ENCODE measurements around the gene NCOA1.

NCOA1 gene

DNA sequence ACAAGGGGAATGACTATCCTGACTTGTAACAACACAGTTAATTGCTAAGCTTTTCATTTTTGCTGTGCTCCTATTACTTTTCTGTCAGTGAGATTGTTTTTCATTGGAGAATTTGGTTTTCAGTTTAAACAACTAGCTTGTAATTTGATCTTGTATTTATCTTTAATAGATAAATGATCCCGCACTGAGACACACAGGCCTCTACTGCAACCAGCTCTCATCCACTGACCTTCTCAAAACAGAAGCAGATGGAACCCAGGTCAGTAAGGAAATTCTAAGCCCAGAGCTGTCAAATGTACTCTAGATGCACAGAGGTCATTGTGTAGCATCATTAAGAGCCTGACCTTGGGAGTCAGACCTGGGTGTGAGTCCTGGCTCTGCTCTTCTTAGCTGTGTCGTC lies 271.5 kb downstream of the NCOA1 start:
- DNase-seq (ENCODE audit: low read depth) = no peak
- no peak overlapping the region for H3K4me3 ChIP-seq (ENCODE audit: low read depth, low read length)
- TF ChIP-seq, protein P1, sequence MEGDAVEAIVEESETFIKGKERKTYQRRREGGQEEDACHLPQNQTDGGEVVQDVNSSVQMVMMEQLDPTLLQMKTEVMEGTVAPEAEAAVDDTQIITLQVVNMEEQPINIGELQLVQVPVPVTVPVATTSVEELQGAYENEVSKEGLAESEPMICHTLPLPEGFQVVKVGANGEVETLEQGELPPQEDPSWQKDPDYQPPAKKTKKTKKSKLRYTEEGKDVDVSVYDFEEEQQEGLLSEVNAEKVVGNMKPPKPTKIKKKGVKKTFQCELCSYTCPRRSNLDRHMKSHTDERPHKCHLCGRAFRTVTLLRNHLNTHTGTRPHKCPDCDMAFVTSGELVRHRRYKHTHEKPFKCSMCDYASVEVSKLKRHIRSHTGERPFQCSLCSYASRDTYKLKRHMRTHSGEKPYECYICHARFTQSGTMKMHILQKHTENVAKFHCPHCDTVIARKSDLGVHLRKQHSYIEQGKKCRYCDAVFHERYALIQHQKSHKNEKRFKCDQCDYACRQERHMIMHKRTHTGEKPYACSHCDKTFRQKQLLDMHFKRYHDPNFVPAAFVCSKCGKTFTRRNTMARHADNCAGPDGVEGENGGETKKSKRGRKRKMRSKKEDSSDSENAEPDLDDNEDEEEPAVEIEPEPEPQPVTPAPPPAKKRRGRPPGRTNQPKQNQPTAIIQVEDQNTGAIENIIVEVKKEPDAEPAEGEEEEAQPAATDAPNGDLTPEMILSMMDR (IDR thresholded peaks at IDR 0.05; ENCODE audit: insufficient read depth, low read depth, low read length, missing control alignments) = no peak

DNA sequence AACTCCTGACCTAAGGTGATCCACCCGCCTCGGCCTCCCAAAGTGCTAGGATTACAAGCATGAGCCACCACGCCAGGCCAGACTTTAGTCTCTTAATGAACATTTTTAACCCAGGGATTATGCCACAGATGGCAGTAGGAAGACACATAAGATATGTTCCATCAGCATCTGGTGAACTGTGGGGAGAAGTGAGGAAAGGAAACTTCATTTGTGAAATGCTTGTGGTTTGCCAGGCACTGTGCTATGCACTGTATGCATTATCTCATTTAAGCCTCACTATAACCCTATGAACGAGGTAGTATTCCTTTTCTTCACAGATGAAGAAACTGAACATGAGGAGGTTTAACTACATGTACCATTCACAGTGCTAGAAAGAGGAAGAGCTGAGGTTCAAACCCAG lies 272.8 kb downstream of the NCOA1 start:
- TF ChIP-seq, protein P1 (IDR thresholded peaks at IDR 0.05; ENCODE audit: insufficient read depth, low read depth, low read length, missing control alignments) = no peak
- H3K4me3 ChIP-seq (ENCODE audit: low read depth, low read length) = no peak overlapping the region
- no peak for DNase-seq (ENCODE audit: low read depth)

DNA sequence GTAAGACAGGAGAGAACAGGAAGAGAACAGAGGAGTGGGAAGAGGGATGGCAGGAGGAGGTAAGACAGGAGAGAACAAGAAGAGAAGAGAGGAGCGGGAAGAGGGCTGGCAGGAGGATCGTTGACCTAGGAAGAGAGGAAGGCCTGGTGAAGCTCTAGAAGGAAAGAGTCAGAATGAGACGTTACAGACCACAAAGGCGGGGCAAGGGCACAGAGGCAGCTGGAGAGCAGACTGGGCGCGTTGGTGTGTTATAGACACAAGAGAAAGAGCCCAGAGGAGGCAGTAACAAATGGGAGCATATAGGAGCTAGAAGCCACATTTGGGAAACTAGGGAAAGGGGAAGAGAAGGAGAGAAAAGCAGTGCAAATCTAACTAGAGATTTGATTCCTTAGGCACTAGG lies 275.6 kb downstream of the NCOA1 start:
- H3K4me3 ChIP-seq (ENCODE audit: low read depth, low read length) = no peak overlapping the region
- TF ChIP-seq, protein P1 (IDR thresholded peaks at IDR 0.05; ENCODE audit: insufficient read depth, low read depth, low read length, missing control alignments) = no peak
- peak; percentile 5 for DNase-seq (ENCODE audit: low read depth)

DNA sequence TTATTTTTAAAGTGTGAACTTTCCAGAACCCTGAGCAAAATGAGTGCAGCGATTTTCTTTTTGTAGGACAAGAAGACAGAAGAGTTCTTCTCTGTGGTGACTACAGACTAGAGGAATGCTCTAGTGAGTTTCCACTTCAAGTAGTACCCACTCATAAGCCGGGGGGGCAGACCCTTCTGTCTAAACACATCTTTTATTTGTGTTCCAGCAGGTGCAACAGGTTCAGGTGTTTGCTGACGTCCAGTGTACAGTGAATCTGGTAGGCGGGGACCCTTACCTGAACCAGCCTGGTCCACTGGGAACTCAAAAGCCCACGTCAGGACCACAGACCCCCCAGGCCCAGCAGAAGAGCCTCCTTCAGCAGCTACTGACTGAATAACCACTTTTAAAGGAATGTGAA lies 277.0 kb downstream of the NCOA1 start:
- no peak for DNase-seq (ENCODE audit: low read depth)
- TF ChIP-seq, protein P1 (IDR thresholded peaks at IDR 0.05; ENCODE audit: insufficient read depth, low read depth, low read length, missing control alignments) = no peak
- no peak overlapping the region for H3K4me3 ChIP-seq (ENCODE audit: low read depth, low read length)

DNA sequence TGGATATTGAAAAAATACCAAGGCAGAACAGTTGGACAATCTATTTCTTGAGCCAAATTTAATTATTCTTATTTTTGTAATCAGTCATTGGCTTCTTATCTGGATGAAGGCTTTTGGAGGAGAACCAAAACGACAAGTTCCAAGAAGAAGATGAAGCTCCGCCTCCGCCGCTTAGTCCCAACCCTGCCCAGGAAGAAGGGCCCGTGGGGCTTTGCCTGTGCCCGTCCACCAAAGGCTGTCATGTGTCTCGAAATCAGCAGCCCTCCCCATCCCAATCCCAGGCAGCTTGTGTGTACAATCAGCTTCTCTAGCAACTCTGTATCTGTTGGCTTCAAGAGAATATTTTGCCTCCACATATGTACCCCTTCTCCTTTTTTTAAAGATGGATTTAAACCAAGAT lies 277.5 kb downstream of the NCOA1 start:
- no peak for DNase-seq (ENCODE audit: low read depth)
- no peak overlapping the region for H3K4me3 ChIP-seq (ENCODE audit: low read depth, low read length)
- TF ChIP-seq, protein P1 (IDR thresholded peaks at IDR 0.05; ENCODE audit: insufficient read depth, low read depth, low read length, missing control alignments) = no peak

DNA sequence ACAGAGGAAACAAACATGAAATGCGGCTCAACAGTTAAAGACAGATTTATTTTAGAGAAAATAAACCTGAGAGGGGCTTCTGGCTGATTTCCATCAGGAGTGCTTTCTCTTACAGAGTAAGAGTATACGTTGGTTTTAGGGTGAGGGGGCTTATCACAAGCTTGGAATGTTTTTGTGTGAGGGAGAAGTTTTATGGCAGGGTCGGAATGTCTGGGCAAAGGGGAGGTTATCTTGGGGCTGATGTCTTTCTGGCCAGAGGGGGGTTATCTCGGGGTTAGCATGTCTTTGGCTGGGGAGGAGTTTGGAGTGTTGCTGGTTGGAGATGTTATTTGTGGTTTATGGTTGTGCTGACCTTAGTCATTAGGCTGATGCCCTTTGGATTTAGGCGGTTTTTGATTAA lies 280.0 kb downstream of the NCOA1 start:
- TF ChIP-seq, protein P1 (IDR thresholded peaks at IDR 0.05; ENCODE audit: insufficient read depth, low read depth, low read length, missing control alignments) = no peak
- no peak for DNase-seq (ENCODE audit: low read depth)
- H3K4me3 ChIP-seq (ENCODE audit: low read depth, low read length) = no peak overlapping the region

DNA sequence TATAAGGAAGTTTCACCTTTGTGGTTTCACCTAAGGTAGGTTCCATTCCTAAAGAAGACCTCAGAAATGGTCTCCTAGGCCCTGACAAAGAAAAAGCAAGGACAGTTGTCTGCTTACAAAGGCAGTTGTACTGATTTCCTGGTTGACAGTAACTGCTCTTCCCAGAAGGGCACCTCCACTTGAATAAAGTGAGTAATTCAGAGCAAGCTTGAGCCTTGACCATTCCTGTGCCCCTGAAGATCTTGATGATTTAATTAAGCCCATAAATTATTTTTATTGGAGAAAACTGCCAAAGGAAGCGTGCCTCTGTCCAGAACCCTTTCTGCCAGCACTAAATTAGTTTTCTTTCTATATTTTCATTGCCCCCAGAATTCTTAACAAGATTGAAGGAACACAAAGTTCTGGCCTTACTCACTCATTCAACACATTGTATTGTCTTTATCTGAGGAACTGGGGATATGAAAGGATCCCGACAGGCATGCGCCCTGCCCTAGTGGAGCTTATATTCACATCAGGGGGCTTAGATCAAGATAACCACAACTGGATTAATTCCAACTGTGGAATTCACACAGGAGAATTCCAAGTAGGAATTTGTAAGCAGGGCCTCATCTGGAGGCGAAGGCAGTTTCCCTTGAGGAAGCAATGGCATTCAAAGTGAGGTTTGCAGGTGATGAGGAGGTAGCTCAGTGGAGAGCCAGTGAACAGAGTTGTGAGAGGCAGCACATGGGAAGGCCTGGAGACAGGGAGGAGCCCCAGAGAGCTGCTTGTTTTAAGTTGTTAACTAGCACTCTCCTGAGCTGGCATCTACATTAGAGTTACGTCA lies 280.9 kb downstream of the NCOA1 start:
- DNase-seq (ENCODE audit: low read depth) = no peak
- TF ChIP-seq, protein P1 (IDR thresholded peaks at IDR 0.05; ENCODE audit: insufficient read depth, low read depth, low read length, missing control alignments) = no peak
- H3K4me3 ChIP-seq (ENCODE audit: low read depth, low read length) = no peak overlapping the region

Data from GM12865 (cell line).